Fibroblast of villous mesenchyme (primary cell): ENCODE measurements around the gene RBMX2. TPM values are rescaled to one million over a fixed set of nuclear protein-coding genes. Genes with fewer than 3 reads are reported as not detected.
A peak's percentile ranks its signal among the peaks of the same experiment; 100 is the strongest.

ENCODE experiments used
- DNase-seq: peaks from one replicate; pipeline ENCODE4 v3.0.0-alpha.2; 2010; ENCODE audit warnings: low read depth
- H3K4me3 ChIP-seq: 2 replicates; pipeline ENCODE4 v1.5.1; 2011; ENCODE audit warnings: low read depth, mild to moderate bottlenecking, low read length
- total RNA-seq: library from RNA; depleted of rRNA; stranded (reverse); fragments of >200 nt; gene quantifications from 2 replicates; pipeline ENCODE4 v1.2.3, GENCODE V29; 2012
- TF ChIP-seq, protein P1 (sequence below): IDR thresholded peaks from 2 replicates; pipeline ENCODE4 v1.5.1; 2012; ENCODE audit warnings: low read depth, mild to moderate bottlenecking, low read length; ENCODE audit not compliant: insufficient read depth

RBMX2 gene
- total RNA-seq, 1 donor, result 17.3 TPM

DNA sequence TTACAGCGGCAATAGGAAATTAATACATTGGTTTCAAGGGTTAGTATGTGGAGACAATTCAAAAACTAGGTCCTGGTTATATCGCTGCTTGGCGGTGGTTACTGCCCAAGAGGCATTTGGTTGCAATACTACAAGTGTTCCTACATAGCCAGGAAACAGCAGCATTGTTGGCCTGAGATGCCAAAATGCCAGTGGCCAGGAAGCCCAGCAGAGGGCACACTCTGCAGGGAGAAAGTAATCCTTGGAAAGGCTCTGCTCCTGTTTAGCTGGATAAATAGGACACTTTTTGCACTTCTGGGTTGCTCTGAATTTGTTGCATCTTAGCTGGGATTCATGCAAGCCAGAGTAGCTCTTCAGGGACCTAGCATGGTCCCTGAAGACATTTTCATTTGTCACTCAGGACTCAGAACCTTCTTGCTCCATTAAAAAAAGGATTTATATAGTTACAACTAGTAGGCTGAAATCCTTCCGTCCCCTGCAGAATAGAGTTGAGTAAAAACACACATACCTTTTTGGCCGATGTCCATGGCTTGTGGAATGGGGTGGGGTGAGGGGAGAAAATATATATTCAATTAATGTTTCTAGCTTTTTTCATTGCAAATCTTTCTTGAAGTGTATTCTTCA is 8.2 kb upstream of the RBMX2 start:
- peak; percentile 38 for DNase-seq
- TF ChIP-seq, protein P1, sequence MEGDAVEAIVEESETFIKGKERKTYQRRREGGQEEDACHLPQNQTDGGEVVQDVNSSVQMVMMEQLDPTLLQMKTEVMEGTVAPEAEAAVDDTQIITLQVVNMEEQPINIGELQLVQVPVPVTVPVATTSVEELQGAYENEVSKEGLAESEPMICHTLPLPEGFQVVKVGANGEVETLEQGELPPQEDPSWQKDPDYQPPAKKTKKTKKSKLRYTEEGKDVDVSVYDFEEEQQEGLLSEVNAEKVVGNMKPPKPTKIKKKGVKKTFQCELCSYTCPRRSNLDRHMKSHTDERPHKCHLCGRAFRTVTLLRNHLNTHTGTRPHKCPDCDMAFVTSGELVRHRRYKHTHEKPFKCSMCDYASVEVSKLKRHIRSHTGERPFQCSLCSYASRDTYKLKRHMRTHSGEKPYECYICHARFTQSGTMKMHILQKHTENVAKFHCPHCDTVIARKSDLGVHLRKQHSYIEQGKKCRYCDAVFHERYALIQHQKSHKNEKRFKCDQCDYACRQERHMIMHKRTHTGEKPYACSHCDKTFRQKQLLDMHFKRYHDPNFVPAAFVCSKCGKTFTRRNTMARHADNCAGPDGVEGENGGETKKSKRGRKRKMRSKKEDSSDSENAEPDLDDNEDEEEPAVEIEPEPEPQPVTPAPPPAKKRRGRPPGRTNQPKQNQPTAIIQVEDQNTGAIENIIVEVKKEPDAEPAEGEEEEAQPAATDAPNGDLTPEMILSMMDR, result peak; percentile 66
- no peak overlapping the region for H3K4me3 ChIP-seq

DNA sequence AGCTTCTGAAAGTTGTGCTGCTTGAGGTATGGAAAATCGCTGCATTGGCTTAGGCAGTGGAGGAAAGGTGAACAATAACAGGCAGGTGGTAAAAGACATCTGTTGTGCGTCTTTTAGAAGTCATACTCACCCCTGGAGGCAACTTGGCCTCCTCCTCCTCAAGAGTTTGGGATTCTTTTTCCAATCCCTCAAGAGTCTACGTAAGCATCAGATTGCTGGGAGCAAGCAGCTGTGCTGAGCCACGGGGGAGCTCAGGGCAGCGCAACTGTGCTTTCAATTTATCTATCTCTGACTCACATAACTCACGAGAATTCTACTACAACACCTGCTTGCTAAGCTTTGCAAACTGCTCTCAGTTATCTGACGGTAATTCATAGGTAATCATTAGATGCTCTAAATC is 6.4 kb upstream of the RBMX2 start:
- no peak overlapping the region for H3K4me3 ChIP-seq
- DNase-seq, result no peak
- TF ChIP-seq, protein P1, result no peak

DNA sequence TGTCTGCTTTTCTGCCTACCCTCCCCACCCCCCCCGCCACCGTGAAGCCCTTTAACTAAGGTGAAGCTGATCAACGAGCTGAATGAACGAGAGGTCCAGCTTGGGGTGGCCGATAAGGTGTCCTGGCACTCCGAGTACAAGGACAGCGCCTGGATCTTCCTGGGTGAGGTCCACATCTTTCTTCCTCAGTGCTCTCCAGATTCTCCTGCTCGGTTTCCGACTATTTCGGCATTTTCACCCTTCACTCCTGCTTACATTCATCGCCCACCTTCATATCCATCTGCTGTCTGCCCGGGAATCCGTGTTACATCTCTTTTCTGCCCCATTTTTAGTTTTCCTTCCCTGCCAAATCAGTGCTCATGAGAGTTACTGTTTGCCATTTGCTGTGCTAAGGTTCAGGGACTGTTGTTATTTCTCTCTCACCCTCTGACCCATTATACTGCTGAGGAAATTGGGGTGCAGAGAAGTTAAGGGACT is 459 bp downstream of the RBMX2 start:
- TF ChIP-seq, protein P1, result no peak
- peak overlapping the region; percentile 64 for H3K4me3 ChIP-seq
- DNase-seq, result no peak

DNA sequence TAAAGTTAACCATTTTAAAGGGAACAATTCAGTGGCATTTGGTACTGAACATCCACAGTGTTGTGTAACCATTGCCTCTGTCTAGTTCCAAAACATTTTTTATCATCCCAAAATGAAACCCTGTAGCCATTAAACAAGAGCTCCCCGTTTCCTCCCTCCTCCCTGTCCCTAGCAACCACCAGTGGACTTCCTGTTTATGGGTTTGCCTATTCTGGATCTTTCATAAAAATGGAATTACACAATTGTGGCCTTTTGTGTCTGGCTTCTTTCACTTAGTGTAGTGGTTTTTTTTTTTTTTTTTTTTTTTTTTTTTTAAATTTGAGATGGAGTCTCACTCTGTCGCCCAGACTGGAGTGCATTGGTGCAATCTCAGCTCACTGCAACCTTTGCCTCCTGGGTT is 11.6 kb downstream of the RBMX2 start:
- H3K4me3 ChIP-seq, result no peak overlapping the region
- peak; percentile 56 for DNase-seq
- TF ChIP-seq, protein P1, result no peak

DNA sequence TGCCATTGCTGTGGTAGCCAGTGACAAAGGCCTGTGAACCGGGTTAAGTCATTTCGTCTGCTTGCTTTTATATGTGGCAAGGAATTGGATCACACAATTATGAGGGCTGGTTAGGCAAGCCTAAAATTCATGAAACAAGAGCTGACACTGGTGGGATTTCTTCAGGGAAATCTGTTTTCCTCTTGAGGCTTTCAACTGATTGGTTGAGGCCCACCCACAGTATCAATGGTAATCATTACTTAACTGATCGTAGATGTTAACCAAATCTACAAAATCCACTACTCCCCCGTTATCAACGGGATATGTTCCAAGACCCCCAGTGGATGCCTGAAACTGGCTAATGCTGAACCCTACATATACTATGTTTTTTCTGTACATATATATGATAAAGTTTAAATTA is 13.0 kb downstream of the RBMX2 start:
- DNase-seq, result no peak
- TF ChIP-seq, protein P1, result no peak
- no peak overlapping the region for H3K4me3 ChIP-seq

DNA sequence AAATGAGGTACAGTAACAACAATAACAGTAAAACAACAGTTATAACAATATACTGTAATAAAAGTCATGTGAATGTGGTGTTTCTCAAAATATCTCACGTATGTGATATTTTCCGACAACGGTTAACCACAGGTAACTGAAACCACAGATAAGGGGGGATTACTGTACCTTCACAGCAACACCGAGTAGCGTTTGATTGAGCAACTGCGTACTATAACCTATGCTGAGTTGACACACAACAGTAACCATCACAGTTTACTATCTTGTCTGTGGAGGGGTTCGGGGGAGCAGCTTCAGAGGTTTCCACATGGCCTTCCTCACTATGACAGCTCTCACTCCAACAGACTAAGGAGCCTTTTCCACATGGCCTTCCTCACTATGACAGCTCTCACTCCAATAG is 13.4 kb downstream of the RBMX2 start:
- TF ChIP-seq, protein P1, result no peak
- DNase-seq, result no peak
- H3K4me3 ChIP-seq, result no peak overlapping the region

DNA sequence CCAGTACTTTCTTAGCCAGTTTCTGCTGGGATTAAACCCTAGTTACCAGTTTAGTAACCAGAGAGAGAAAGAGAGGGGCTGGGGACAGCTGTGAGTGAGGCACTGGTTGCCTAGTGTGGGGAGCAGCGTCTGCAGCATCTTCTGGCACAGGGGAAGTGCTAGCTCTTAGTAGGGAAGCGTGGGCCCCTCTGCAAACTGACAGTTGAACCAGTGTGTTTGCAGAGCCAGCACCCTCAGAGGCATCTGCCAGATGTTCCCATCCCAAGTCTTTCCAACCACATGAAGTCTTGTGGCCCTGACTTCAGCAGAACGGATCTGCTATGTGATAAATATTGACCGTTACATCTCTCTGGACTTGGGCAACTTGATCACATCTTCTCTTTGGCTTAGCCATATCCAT is 15.0 kb downstream of the RBMX2 start:
- DNase-seq, result no peak
- no peak overlapping the region for H3K4me3 ChIP-seq
- TF ChIP-seq, protein P1, result no peak
